ENCODE measurements around the gene DPP6.

- TF ChIP-seq POLR2A (IDR thresholded peaks at IDR 0.05): no peak
- no peak for TF ChIP-seq CTCF (IDR thresholded peaks at IDR 0.05)
Observed at GRCh38 chr7:154832557-154833138, 780.5 kb downstream of the DPP6 start.

Measured in heart left ventricle (tissue), 13 donors.